Naive thymus-derived CD4-positive, alpha-beta T cell (primary cell): ENCODE results near the gene ERFL. TPM values are rescaled to one million over a fixed set of nuclear protein-coding genes. Genes with fewer than 3 reads are reported as not detected.

Source experiments
- ATAC-seq: fragments of 150-1000 bp; cut with Tn5 transposase; 2 replicates; pipeline ENCODE4 v1.10.0; 2021; ENCODE audit warnings: mild to moderate bottlenecking, moderate library complexity
- CTCF ChIA-PET: fragments of 350-600 bp; sonication (Branson Sonifier 250); formaldehyde crosslinking; loops from one replicate; lab custom pipeline; 2021; ENCODE audit warnings: antibody characterized with exemption; lab: Charles Lee
- POLR2A ChIA-PET: fragments of 350-600 bp; sonication (Branson Sonifier 250); formaldehyde crosslinking; loops from one replicate; lab custom pipeline; 2021; ENCODE audit warnings: antibody characterized with exemption, inconsistent platforms; lab: Charles Lee
- DNase-seq, 9 donors: peaks; one replicate each; pipeline versions ENCODE4 v3.0.0 to v3.0.0-alpha.2; 2020 to 2022; ENCODE audit warnings: mixed read lengths in 1 of 9
- H3K27ac ChIP-seq: one replicate; pipeline ENCODE4 v1.7.0; 2013; ENCODE audit warnings: mild to moderate bottlenecking, low read depth, low read length, moderate library complexity
- H3K27me3 ChIP-seq, 2 donors: one replicate each; pipeline ENCODE4 v1.7.0; 2013; ENCODE audit warnings: low read length in 2 of 2, mild to moderate bottlenecking in 2 of 2, moderate library complexity in 2 of 2; ENCODE audit not compliant: control insufficient read depth in 2 of 2, insufficient read depth in 2 of 2
- H3K36me3 ChIP-seq, 3 experiments: 1 replicate in 2 of 3; 2 replicates in 1 of 3; pipeline ENCODE4 v1.7.0; 2013; ENCODE audit warnings: low read length in 3 of 3, mild to moderate bottlenecking in 3 of 3, moderate library complexity in 1 of 3; ENCODE audit not compliant: insufficient read depth in 3 of 3, control insufficient read depth in 2 of 3
- H3K4me1 ChIP-seq, 2 donors: one replicate each; pipeline ENCODE4 v1.7.0; 2013; ENCODE audit warnings: low read length in 2 of 2, mild to moderate bottlenecking in 2 of 2, moderate library complexity in 1 of 2; ENCODE audit not compliant: control insufficient read depth in 2 of 2, insufficient read depth in 2 of 2
- H3K4me3 ChIP-seq: 2 replicates; pipeline ENCODE4 v1.7.0; 2013; ENCODE audit warnings: mild to moderate bottlenecking, low read length
- H3K9me3 ChIP-seq, 3 experiments: 1 replicate in 2 of 3; 2 replicates in 1 of 3; pipeline ENCODE4 v1.7.0; 2013; ENCODE audit warnings: low read length in 3 of 3; ENCODE audit not compliant: control insufficient read depth in 2 of 3
- H3K27ac Mint-ChIP-seq, 9 donors: one replicate each; pipeline ENCODE4 v1.8.0; 2020 to 2022; ENCODE audit warnings: mixed read lengths in 9 of 9, mild to moderate bottlenecking in 8 of 9, moderate library complexity in 5 of 9, inconsistent platforms in 2 of 9
- H3K27me3 Mint-ChIP-seq, 5 donors: one replicate each; pipeline ENCODE4 v1.8.0; 2021 to 2022; ENCODE audit warnings: mixed read lengths in 5 of 5, mild to moderate bottlenecking in 1 of 5
- H3K36me3 Mint-ChIP-seq, 5 donors: one replicate each; pipeline ENCODE4 v1.8.0; 2020 to 2022; ENCODE audit warnings: mixed read lengths in 5 of 5, mild to moderate bottlenecking in 3 of 5, inconsistent platforms in 1 of 5
- H3K4me1 Mint-ChIP-seq, 7 donors: one replicate each; pipeline ENCODE4 v1.8.0; 2020 to 2022; ENCODE audit warnings: mixed read lengths in 7 of 7, mild to moderate bottlenecking in 3 of 7, inconsistent platforms in 1 of 7
- H3K4me3 Mint-ChIP-seq, 10 donors: one replicate each; pipeline ENCODE4 v1.8.0; 2020 to 2022; ENCODE audit warnings: mild to moderate bottlenecking in 10 of 10, mixed read lengths in 10 of 10, moderate library complexity in 6 of 10, inconsistent platforms in 2 of 10
- H3K9me3 Mint-ChIP-seq, 11 donors: one replicate each; pipeline ENCODE4 v1.8.0; 2020 to 2022; ENCODE audit warnings: mixed read lengths in 11 of 11, mild to moderate bottlenecking in 4 of 11, inconsistent platforms in 1 of 11, moderate library complexity in 1 of 11
- intact Hi-C, 2 donors: fragments of 100-400 bp; cut with micrococcal nuclease; formaldehyde crosslinking; loops; one replicate each; pipeline ENCODE4 v1.15.1; 2023
- polyA plus RNA-seq, 2 donors: library from polyadenylated mRNA; unstranded; fragments of 300-500 nt; fragmentation: Illumina TruSeq; gene quantifications; one replicate each; pipeline ENCODE4 v1.2.3, GENCODE V29; 2021
- total RNA-seq, 6 experiments: library from RNA in 5 of 6; stranded (reverse) in 5 of 6; gene quantifications; 1 replicate in 5 of 6; 2 replicates in 1 of 6; pipeline ENCODE4 v1.2.3 and lab custom pipeline; 2021 to 2026

The ERFL gene
- total and polyA plus RNA-seq, 7 experiments from 2014 or later, result 3.0 to 15.0 (median 8.0) TPM; not detected in 2

GRCh38 chr19:41967054-41967783 is 39.0 kb upstream of the ERFL start:
- Mint-ChIP-seq H3K27ac (peak overlapping the region in 1 of 9 donors; percentile 16), H3K36me3 (peaks cover 0 to 11% (median 0%) of the 10 kb centered on the region in 5 donors), H3K9me3 (peaks cover 0 to 1% (median 0%) of the 10 kb centered on the region in 11 donors), H3K27me3 (peaks cover 0 to 2% (median 0%) of the 10 kb centered on the region in 5 donors), H3K4me3 (peak overlapping the region in 1 of 10 donors; percentile 41), H3K4me1 (peaks cover 0 to 5% (median 0%) of the 10 kb centered on the region in 7 donors)
- ChIA-PET POLR2A (no interaction called here), CTCF (no interaction called here)
- no peaks in the 10 kb centered on the region for H3K9me3 ChIP-seq
- no peaks in the 10 kb centered on the region for H3K27me3 ChIP-seq
- peak; percentile 67 for ATAC-seq
- no peaks in the 10 kb centered on the region for H3K36me3 ChIP-seq
- no peak overlapping the region for H3K27ac ChIP-seq
- intact Hi-C loops, result no loop called here
- no peaks in the 10 kb centered on the region for H3K4me1 ChIP-seq
- DNase-seq, result no peak
- H3K4me3 ChIP-seq, result no peak overlapping the region

DNA sequence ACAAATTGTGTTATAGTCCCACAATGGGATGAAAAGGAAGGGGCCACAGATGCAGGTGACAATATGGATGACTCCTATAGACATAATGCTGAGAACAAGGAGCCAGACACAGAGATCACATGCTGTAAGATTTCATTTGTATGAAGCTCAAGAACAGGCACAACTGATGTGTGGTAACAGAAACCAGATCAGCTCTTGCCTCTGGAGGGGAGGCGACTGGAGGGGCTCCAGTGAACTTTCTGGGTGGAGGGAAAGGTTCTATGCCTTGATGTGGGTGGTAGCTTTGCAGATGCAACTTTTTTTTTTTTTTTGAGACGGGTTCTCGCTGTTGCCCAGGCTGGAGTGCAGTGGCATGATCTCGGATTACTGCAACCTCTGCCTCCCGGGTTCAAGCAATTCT is 36.9 kb upstream of the ERFL start:
- peaks cover 0 to 2% (median 0%) of the 10 kb centered on the region in 5 donors for H3K27me3 Mint-ChIP-seq
- no peaks in the 10 kb centered on the region for H3K36me3 ChIP-seq
- ChIA-PET POLR2A (no interaction called here), CTCF (no interaction called here)
- DNase-seq, result no peak
- H3K27me3 ChIP-seq, result no peaks in the 10 kb centered on the region
- peaks cover 0 to 5% (median 0%) of the 10 kb centered on the region in 5 donors for H3K36me3 Mint-ChIP-seq
- peaks cover 0 to 1% (median 0%) of the 10 kb centered on the region in 11 donors for H3K9me3 Mint-ChIP-seq
- no peak overlapping the region for H3K27ac ChIP-seq
- no peaks in the 10 kb centered on the region for H3K9me3 ChIP-seq
- no peak for ATAC-seq
- no peak overlapping the region for H3K4me3 Mint-ChIP-seq
- peaks cover 0 to 5% (median 0%) of the 10 kb centered on the region in 7 donors for H3K4me1 Mint-ChIP-seq
- no peak overlapping the region for H3K4me3 ChIP-seq
- intact Hi-C loops, result no loop called here
- H3K4me1 ChIP-seq, result no peaks in the 10 kb centered on the region
- H3K27ac Mint-ChIP-seq, result peak overlapping the region in 1 of 9 donors; percentile 51

- POLR2A ChIA-PET, result no interaction called here
Observed at GRCh38 chr19:41960973-41961372, 32.7 kb upstream of the ERFL start.

GRCh38 chr19:41959056-41960053 is 31.1 kb upstream of the ERFL start, which contains the start of gene RABAC1:
Gene RABAC1, minus strand, starts transcription at chr19:41959321. Its CDS starts 29 bp downstream, at chr19:41959292.
- Histone ChIP-seq H3K27me3 (no peaks in the 10 kb centered on the region), H3K36me3 (peaks cover 0 to 17% (median 0%) of the 10 kb centered on the region in 3 experiments), H3K4me1 (peaks cover 8 to 9% of the 10 kb centered on the region in 2 donors), H3K27ac (peak within 1 kb of the TSS; percentile 81), H3K4me3 (peak within 1 kb of the TSS; percentile 78), H3K9me3 (no peaks in the 10 kb centered on the region)
- DNase-seq, result peak; percentile 67 to 91 (median 86)
- Mint-ChIP-seq H3K36me3 (peaks cover 0 to 6% (median 0%) of the 10 kb centered on the region in 5 donors), H3K9me3 (no peaks in the 10 kb centered on the region), H3K4me1 (peaks cover 17 to 22% (median 18%) of the 10 kb centered on the region in 7 donors), H3K4me3 (peak within 1 kb of the TSS; percentile 80 to 99 (median 91)), H3K27me3 (no peaks in the 10 kb centered on the region), H3K27ac (peak within 1 kb of the TSS; percentile 74 to 94 (median 90))
- ChIA-PET POLR2A (interaction anchor here (0.6 to 4.3 kb wide), 15 partner anchors 13 to 138 kb away, joined by 3 to 29 read pairs (median 4); partner anchors contain the start of genes ERFL and RPS19), CTCF (interaction anchor here (1.0 to 1.7 kb wide), 5 partner anchors 72 to 100 kb away, joined by 3 to 6 read pairs (median 4); partner anchors contain the start of gene RPS19)
- intact Hi-C loops, result loop anchor here (1.0 to 5.0 kb wide), 14 partner anchors 33 to 366 kb away; partner anchors contain the start of genes ATP1A3 (in 2 of the 2), GSK3A (in 1 of the 2), MEGF8 (in 1 of the 2) and ZNF574 (in 1 of the 2)
- ATAC-seq, result peak; percentile 95

More at GRCh38 chr19:41960973-41961372, 32.7 kb upstream of the ERFL start:
- Histone ChIP-seq H3K4me3 (no peak overlapping the region), H3K27ac (no peak overlapping the region), H3K9me3 (no peaks in the 10 kb centered on the region), H3K4me1 (peaks cover 8 to 9% of the 10 kb centered on the region in 2 donors), H3K27me3 (no peaks in the 10 kb centered on the region), H3K36me3 (peaks cover 0 to 15% (median 0%) of the 10 kb centered on the region in 3 experiments)
- Mint-ChIP-seq H3K9me3 (no peaks in the 10 kb centered on the region), H3K4me1 (peaks cover 17 to 22% (median 18%) of the 10 kb centered on the region in 7 donors), H3K4me3 (peak overlapping the region in 4 of 10 donors; percentile 12 to 51 (median 28)), H3K27me3 (no peaks in the 10 kb centered on the region), H3K36me3 (peaks cover 0 to 6% (median 0%) of the 10 kb centered on the region in 5 donors), H3K27ac (peak overlapping the region in 1 of 9 donors; percentile 38)
- ATAC-seq (no peak), DNase-seq (no peak)
- intact Hi-C loops, result no loop called here
- CTCF ChIA-PET, result no interaction called here

DNA sequence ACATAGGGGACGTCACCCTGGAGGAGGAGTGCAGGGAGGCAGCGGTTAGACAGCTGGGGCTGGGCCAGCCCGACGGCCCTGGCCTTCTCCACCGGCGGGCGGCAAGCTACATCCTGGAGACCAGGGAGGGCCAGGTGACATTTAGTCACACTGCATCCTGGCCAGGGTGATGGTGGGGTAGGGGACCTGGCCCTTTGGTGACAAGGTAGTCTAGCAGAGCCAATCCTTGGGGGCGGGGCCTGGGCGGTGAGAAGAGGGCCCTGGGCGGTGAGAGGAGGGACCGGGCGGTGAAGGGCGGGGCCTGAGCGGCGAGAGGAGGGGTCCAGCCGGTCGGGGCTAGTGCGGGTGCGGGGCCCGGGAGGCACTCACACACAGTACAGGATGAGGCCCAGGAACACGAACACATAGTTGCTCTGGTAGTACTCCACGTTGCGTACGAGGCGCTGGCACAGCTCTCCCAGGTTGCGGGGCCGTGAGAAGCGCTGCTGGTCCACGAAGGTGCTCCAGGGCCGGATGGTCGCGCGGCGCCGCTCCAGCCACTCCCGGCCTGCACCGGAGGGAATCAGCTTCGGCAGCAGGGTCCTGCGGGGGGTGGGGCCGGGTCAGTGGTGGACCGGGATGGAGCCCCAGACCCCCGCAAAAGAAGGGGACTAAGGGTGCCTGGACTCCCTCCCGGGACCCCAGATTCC is 30.3 kb upstream of the ERFL start:
- DNase-seq, result peak; percentile 63 to 91 (median 77)
- Histone ChIP-seq H3K4me1 (peaks cover 8 to 9% of the 10 kb centered on the region in 2 donors), H3K36me3 (peaks cover 0 to 17% (median 0%) of the 10 kb centered on the region in 3 experiments), H3K27ac (peak overlapping the region; percentile 81), H3K4me3 (peak overlapping the region; percentile 78), H3K27me3 (no peaks in the 10 kb centered on the region), H3K9me3 (no peaks in the 10 kb centered on the region)
- peak overlapping the region; percentile 74 to 93 (median 83) for H3K27ac Mint-ChIP-seq
- no peaks in the 10 kb centered on the region for H3K27me3 Mint-ChIP-seq
- ATAC-seq, result peak; percentile 73
- peaks cover 17 to 22% (median 18%) of the 10 kb centered on the region in 7 donors for H3K4me1 Mint-ChIP-seq
- H3K4me3 Mint-ChIP-seq, result peak overlapping the region; percentile 80 to 99 (median 91)
- H3K36me3 Mint-ChIP-seq, result peaks cover 0 to 6% (median 0%) of the 10 kb centered on the region in 5 donors
- H3K9me3 Mint-ChIP-seq, result no peaks in the 10 kb centered on the region
- ChIA-PET CTCF (interaction anchor here (0.5 to 1.7 kb wide), 7 partner anchors 73 to 1516 kb away, joined by 3 to 6 read pairs (median 5); partner anchors contain the start of gene RPS19), POLR2A (interaction anchor here (0.9 to 4.3 kb wide), 16 partner anchors 12 to 106 kb away, joined by 3 to 29 read pairs (median 4); partner anchors contain the start of genes ERFL and RPS19)
- intact Hi-C loops, result loop anchor here (1.0 to 5.0 kb wide), 14 partner anchors 34 to 367 kb away; partner anchors contain the start of genes ATP1A3 (in 2 of the 2), GSK3A (in 1 of the 2), MEGF8 (in 1 of the 2) and ZNF574 (in 1 of the 2)
